ENCODE measurements around the gene IRAK1BP1. TPM values are rescaled to one million over a fixed set of nuclear protein-coding genes. Genes with fewer than 3 reads are reported as not detected.
"Not testable (repeated sequence)": the region's sequence is repeated elsewhere in the genome, so short reads cannot be mapped to it uniquely, and the experiment has no call there.

IRAK1BP1 gene
- total RNA-seq, 1 donor from 2014 or later = 13.8 TPM

DNA sequence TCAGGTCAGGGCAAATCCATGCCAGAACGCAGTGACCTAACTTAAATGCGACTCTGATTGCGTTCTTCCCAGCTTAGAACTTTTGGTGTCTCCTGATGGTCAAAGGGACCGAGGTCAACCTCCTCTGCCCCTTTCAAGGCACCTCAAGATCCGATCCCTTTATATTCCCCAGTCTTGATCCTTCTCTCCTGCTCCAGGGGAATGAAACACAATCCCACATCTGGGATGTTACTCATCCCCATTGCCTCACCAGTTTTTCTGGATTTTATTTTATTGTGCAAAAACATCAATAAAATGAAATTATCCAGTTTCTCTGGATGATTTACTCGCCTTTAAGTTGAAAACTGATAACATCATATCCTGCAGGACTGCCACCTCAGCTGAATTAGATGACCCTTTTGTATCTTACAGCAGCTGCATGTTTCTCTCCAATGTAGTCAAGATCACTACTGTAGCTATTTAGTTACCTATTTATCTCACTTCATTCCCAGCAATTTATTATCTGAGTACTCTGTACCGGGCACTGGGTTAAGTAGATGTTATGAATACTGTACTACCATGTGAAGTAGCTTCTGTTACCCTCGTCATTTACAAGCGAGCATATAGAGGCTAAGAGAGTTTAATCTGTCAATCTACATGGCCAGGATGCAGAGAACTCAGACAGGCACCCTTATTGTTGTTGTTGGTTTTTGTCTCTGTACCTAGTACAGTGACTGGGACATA is 44.0 kb downstream of the IRAK1BP1 start:
- H3K79me2 ChIP-seq (ENCODE audit: low read depth) = no peaks in the 10 kb centered on the region
- no peak for TF ChIP-seq EZH2phosphoT487 (IDR thresholded peaks at IDR 0.05)
- H3K27me3 Mint-ChIP-seq (ENCODE audit: insufficient read depth, low read depth) = peaks cover 7% of the 10 kb centered on the region
- no peak overlapping the region for H3K9ac ChIP-seq
- no peaks in the 10 kb centered on the region for H3K36me3 ChIP-seq
- H3K36me3 Mint-ChIP-seq = peaks cover 16% of the 10 kb centered on the region
- no peaks in the 10 kb centered on the region for H3K4me1 Mint-ChIP-seq
- no peak overlapping the region for H3K27ac ChIP-seq
- H3F3A ChIP-seq (ENCODE audit: low read depth) = no peaks in the 10 kb centered on the region
- no peak for DNase-seq (ENCODE audit: low spot score)
- peak overlapping the region; percentile 90 for H3K4me2 ChIP-seq
- no peaks in the 10 kb centered on the region for H3K9me3 ChIP-seq (ENCODE audit: low read depth)
- peaks cover 3% of the 10 kb centered on the region for H3K4me1 ChIP-seq
- H4K20me1 ChIP-seq (ENCODE audit: low read depth) = no peaks in the 10 kb centered on the region
- H3K4me3 Mint-ChIP-seq = peak overlapping the region; percentile 77
- peaks cover 10% of the 10 kb centered on the region for H3K9me3 Mint-ChIP-seq
- no peak overlapping the region for H3K27ac Mint-ChIP-seq
- H3K27me3 ChIP-seq = peaks cover 30% of the 10 kb centered on the region
- peak overlapping the region; percentile 60 for H3K4me3 ChIP-seq
- H2AFZ ChIP-seq (replicated peaks) = peak overlapping the region; percentile 84

DNA sequence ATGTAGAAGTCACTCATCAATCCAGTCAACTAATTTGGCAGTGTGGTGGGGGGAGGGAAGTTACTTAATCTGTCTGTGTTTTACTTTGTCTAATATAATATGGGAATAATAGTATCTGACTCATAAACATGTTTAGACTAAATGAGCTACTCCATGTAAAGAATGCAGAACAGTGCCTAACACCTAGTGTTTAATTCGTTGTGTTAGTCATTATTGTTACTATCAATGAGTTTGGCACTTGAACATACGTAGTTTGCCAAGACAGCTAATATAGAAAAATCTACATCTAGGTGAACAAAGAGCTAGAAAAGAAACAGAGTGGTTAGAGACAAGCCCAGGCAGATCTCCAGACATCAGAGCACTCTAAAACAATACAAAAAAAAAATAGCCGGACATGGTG is 49.1 kb downstream of the IRAK1BP1 start:
- no peak overlapping the region for H3K4me3 Mint-ChIP-seq
- Histone ChIP-seq H3K79me2 (ENCODE audit: low read depth) (no peaks in the 10 kb centered on the region), H3K9ac (no peak overlapping the region), H3K4me1 (no peaks in the 10 kb centered on the region), H3K36me3 (peaks cover 5% of the 10 kb centered on the region), H3K4me3 (no peak overlapping the region), H3K4me2 (no peak overlapping the region), H2AFZ (replicated peaks) (no peak overlapping the region), H3K9me3 (ENCODE audit: low read depth) (no peaks in the 10 kb centered on the region), H4K20me1 (ENCODE audit: low read depth) (no peaks in the 10 kb centered on the region), H3F3A (ENCODE audit: low read depth) (no peaks in the 10 kb centered on the region), H3K27ac (no peak overlapping the region), H3K27me3 (peaks cover 13% of the 10 kb centered on the region)
- peaks cover 4% of the 10 kb centered on the region for H3K36me3 Mint-ChIP-seq
- no peak overlapping the region for H3K27ac Mint-ChIP-seq
- peaks cover 33% of the 10 kb centered on the region for H3K9me3 Mint-ChIP-seq
- DNase-seq (ENCODE audit: low spot score) = no peak
- no peaks in the 10 kb centered on the region for H3K27me3 Mint-ChIP-seq (ENCODE audit: insufficient read depth, low read depth)
- TF ChIP-seq EZH2phosphoT487 (IDR thresholded peaks at IDR 0.05) = no peak
- TF ChIP-seq, protein P1, sequence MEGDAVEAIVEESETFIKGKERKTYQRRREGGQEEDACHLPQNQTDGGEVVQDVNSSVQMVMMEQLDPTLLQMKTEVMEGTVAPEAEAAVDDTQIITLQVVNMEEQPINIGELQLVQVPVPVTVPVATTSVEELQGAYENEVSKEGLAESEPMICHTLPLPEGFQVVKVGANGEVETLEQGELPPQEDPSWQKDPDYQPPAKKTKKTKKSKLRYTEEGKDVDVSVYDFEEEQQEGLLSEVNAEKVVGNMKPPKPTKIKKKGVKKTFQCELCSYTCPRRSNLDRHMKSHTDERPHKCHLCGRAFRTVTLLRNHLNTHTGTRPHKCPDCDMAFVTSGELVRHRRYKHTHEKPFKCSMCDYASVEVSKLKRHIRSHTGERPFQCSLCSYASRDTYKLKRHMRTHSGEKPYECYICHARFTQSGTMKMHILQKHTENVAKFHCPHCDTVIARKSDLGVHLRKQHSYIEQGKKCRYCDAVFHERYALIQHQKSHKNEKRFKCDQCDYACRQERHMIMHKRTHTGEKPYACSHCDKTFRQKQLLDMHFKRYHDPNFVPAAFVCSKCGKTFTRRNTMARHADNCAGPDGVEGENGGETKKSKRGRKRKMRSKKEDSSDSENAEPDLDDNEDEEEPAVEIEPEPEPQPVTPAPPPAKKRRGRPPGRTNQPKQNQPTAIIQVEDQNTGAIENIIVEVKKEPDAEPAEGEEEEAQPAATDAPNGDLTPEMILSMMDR (IDR thresholded peaks at IDR 0.05) = no peak
- TF ChIP-seq EZH2 (IDR thresholded peaks at IDR 0.05) = no peak
- no peaks in the 10 kb centered on the region for H3K4me1 Mint-ChIP-seq

DNA sequence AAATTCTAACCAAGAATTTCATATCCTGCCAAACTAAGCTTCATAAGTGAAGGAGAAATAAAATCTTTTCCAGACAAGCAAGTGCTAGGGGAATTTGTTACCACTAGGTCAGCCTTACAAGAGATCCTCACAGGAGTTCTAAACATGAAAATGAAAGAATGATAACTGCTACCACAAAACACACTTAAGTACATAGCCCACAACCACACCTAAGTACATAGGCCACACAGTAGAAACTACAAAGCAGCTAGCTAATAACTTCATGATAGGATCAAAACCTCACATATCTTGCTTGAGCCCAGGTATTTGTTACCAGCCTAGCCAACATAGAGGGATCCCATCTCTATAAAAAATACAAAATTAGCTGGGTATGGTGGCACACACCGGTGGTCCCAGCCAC is 50.4 kb downstream of the IRAK1BP1 start:
- H3K9me3 Mint-ChIP-seq = peaks cover 38% of the 10 kb centered on the region
- no peaks in the 10 kb centered on the region for H3K4me1 Mint-ChIP-seq

DNA sequence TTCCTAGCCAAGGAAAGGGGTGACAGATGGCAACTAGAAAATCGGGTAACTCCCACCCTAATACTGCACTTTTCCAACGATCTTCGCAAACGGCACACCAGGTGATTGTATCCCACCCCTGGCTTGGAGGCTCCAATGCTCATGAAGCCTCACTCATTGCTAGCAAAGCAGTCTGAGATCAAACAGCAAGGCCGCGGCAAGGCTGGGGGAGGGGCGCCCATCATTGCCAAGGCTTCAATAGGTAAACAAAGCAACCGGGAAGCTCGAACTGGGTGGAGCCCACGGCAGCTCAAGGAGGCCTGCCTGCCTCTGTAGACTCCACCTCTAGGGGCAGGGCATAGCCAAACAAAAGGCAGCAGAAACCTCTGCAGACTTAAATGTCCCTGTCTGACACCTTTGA is 53.8 kb downstream of the IRAK1BP1 start:
- not testable (repeated sequence) for H3K4me3 Mint-ChIP-seq; H3K36me3 ChIP-seq; H4K20me1 ChIP-seq (ENCODE audit: low read depth); H3K36me3 Mint-ChIP-seq; H3K79me2 ChIP-seq (ENCODE audit: low read depth); H3K27ac ChIP-seq; H3K27ac Mint-ChIP-seq; H3K4me2 ChIP-seq; DNase-seq (ENCODE audit: low spot score); H3K9ac ChIP-seq; H3K4me3 ChIP-seq; H3K27me3 ChIP-seq; H3K4me1 ChIP-seq; H3K27me3 Mint-ChIP-seq (ENCODE audit: insufficient read depth, low read depth); H2AFZ ChIP-seq (replicated peaks); H3F3A ChIP-seq (ENCODE audit: low read depth); H3K4me1 Mint-ChIP-seq; H3K9me3 ChIP-seq (ENCODE audit: low read depth)
- peaks cover 55% of the 10 kb centered on the region for H3K9me3 Mint-ChIP-seq

More for the DNA sequence above, 50.4 kb downstream of the IRAK1BP1 start:
- no peak overlapping the region for H3K27ac Mint-ChIP-seq
- Histone ChIP-seq H4K20me1 (ENCODE audit: low read depth) (no peaks in the 10 kb centered on the region), H2AFZ (replicated peaks) (no peak overlapping the region), H3K9ac (no peak overlapping the region), H3K79me2 (ENCODE audit: low read depth) (no peaks in the 10 kb centered on the region), H3K4me3 (no peak overlapping the region), H3K27me3 (no peaks in the 10 kb centered on the region), H3K9me3 (ENCODE audit: low read depth) (no peaks in the 10 kb centered on the region), H3K27ac (no peak overlapping the region), H3K4me1 (no peaks in the 10 kb centered on the region), H3K36me3 (peaks cover 5% of the 10 kb centered on the region), H3K4me2 (no peak overlapping the region), H3F3A (ENCODE audit: low read depth) (no peaks in the 10 kb centered on the region)
- H3K27me3 Mint-ChIP-seq (ENCODE audit: insufficient read depth, low read depth) = no peaks in the 10 kb centered on the region
- no peak for DNase-seq (ENCODE audit: low spot score)
- TF ChIP-seq EZH2phosphoT487 (IDR thresholded peaks at IDR 0.05) = no peak
- no peak for TF ChIP-seq EZH2 (IDR thresholded peaks at IDR 0.05)
- TF ChIP-seq, protein P1 (IDR thresholded peaks at IDR 0.05) = no peak
- peaks cover 4% of the 10 kb centered on the region for H3K36me3 Mint-ChIP-seq
- H3K4me3 Mint-ChIP-seq = no peak overlapping the region

Data from neural progenitor cell (in vitro differentiated cells).